ENCODE data around the gene AAK1.

Gene AAK1

DNA sequence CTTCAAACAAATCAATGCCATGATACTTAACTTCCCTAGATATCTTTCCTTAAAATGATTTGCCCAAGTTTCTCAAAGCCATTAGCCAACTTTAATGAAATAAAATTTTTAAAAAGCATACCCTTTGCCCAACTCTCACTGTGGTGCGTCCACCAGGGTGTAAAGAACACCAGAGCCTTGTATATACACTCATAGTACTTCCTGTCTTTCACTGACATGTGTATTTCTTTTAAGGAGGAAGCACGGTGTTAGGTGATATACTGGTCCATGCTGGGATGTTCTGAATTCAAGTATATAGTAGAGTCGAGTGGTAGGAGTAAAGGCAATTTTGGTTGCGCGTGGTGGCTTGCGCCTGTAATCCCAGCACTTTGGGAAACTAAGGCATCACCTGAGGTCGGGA, 22.7 kb downstream of the AAK1 start:
- TF ChIP-seq, protein P1, sequence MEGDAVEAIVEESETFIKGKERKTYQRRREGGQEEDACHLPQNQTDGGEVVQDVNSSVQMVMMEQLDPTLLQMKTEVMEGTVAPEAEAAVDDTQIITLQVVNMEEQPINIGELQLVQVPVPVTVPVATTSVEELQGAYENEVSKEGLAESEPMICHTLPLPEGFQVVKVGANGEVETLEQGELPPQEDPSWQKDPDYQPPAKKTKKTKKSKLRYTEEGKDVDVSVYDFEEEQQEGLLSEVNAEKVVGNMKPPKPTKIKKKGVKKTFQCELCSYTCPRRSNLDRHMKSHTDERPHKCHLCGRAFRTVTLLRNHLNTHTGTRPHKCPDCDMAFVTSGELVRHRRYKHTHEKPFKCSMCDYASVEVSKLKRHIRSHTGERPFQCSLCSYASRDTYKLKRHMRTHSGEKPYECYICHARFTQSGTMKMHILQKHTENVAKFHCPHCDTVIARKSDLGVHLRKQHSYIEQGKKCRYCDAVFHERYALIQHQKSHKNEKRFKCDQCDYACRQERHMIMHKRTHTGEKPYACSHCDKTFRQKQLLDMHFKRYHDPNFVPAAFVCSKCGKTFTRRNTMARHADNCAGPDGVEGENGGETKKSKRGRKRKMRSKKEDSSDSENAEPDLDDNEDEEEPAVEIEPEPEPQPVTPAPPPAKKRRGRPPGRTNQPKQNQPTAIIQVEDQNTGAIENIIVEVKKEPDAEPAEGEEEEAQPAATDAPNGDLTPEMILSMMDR (IDR thresholded peaks at IDR 0.05) = no peak
- H3K27ac ChIP-seq = no peak overlapping the region
- H3K4me3 ChIP-seq = no peak overlapping the region
- DNase-seq (ENCODE audit: low spot score) = no peak

DNA sequence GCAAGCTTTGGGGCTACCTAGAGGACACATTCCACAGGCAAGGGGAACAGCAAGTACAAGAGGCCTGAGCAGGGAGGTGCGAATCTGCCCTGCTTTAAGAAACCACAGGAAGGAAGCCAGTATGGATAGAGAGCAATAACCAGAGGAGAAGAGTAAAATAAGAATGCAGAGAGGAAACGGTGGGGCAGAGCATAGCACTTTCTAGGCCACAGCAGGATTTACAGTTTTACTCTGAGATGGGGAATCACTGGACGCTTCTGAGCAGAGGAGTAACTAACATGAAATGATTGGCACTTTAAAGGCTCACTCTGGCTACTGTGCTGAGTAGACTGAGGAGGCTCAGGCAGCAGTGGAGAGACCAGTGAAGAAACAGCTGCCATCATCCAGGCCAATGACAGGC, 23.8 kb downstream of the AAK1 start:
- TF ChIP-seq, protein P1 (IDR thresholded peaks at IDR 0.05) = no peak
- Histone ChIP-seq H3K4me3 (no peak overlapping the region), H3K27ac (no peak overlapping the region)
- no peak for DNase-seq (ENCODE audit: low spot score)

DNA sequence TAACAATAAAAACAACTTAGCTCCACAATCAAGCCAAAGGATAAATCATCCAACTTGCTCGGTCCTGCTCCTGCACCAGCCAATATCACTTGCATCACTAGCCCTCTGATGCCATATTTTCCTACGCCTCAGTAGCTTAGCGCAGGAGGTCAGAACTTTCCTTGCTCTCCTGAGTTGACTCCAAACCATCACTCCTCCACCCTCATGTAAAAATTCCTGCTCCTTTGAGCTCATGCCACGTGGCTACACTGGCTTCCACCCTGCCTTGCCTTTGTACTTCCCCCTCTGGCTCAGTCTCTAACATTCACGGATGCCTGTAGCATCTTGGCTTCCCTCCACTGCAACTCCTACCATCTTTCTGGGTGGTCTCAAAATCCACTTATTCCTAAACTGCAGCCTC, 25.2 kb downstream of the AAK1 start:
- TF ChIP-seq, protein P1 (IDR thresholded peaks at IDR 0.05) = no peak
- DNase-seq (ENCODE audit: low spot score) = no peak
- no peak overlapping the region for H3K4me3 ChIP-seq
- no peak overlapping the region for H3K27ac ChIP-seq

DNA sequence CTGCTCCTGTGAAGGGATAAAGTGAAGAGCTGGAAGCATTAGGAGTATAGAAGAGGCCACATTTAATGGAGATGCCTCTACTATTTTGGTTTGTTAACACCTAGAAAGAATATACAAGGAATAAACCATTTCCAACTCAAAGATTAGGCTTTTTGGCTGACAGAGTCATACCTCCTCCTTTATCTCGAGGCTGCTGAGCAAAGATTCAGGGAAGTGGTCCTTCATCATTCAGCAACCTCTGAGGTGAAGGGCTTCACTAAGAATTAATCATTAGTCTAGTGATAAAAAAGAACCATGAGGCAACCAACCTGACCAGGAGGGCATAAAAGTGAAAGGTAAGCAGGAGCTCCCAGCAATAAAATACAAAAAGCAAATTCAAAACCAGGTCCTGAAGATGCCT, 25.8 kb downstream of the AAK1 start:
- Histone ChIP-seq H3K27ac (no peak overlapping the region), H3K4me3 (no peak overlapping the region)
- no peak for DNase-seq (ENCODE audit: low spot score)
- TF ChIP-seq, protein P1 (IDR thresholded peaks at IDR 0.05) = no peak

DNA sequence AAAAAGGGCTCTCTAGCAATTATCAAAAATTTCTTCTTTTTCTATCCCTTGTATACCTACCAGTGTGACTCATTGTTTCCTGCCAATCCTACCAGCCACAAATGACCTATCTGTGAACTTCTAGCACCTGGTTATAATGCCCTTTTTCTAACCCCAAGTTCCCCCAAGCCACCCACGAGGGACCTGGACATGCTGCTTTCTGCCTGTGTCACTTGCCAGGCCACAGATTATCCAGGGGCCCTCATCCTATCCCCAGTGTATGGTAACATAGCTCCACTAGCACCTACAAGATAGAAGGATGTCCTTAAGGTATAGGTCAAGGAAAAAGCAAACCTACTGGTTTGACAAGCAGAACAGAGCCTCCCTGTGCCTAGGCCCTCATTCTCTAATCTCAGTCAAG, 26.8 kb downstream of the AAK1 start:
- Histone ChIP-seq H3K4me3 (no peak overlapping the region), H3K27ac (no peak overlapping the region)
- no peak for DNase-seq (ENCODE audit: low spot score)
- TF ChIP-seq, protein P1 (IDR thresholded peaks at IDR 0.05) = no peak

DNA sequence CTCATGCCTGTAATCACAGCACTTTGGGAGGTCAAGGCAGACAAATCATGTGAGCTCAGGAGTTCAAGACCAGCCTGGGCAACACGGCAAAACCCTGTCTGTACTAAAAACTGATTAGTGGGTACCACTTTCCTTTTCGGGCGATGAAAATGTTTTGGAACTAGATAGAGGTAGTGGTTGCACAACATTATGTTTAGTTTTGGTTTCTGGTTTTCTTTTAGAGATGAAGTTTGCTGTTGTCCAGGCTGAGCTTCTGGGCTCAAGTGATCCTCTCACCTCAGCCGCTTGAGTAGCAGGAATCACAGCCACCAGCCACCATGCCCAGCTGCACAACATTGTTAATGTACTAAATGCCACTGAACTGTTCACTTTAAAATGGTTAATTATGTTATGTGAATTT, 27.6 kb downstream of the AAK1 start:
- Histone ChIP-seq H3K4me3 (no peak overlapping the region), H3K27ac (no peak overlapping the region)
- DNase-seq (ENCODE audit: low spot score) = no peak
- TF ChIP-seq, protein P1 (IDR thresholded peaks at IDR 0.05) = no peak

DNA sequence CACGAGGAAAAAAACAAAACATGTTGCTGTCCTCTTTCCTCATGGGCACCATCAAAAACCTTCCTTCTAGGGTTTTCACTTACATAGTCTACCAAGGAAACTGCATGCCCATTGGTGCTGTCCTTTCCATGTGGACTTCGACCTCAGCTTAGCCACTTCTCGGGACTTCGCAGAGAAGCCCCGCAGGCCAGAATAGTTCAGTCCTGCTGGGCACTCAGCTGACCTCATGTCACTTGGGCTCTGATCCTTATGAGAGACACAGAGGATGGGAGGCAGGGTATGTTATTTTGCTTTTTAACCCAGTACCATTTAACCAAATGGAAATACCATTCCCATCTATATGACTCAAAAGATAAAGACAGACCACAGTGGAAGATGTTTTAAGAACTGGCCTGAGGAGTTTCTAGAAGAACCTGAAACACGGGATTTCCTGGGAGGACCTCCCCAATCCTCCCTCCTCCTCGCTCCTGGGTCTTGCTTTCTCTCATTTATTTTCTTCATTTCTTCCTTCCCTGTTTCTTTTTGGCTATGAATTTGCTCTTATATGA, 28.4 kb downstream of the AAK1 start:
- H3K27ac ChIP-seq = no peak overlapping the region
- TF ChIP-seq, protein P1 (IDR thresholded peaks at IDR 0.05) = no peak

More for the DNA sequence above, 28.4 kb downstream of the AAK1 start:
- DNase-seq (ENCODE audit: low spot score) = no peak
- H3K4me3 ChIP-seq = no peak overlapping the region
